ENCODE data around the gene CTDSP2. TPM values are rescaled to one million over a fixed set of nuclear protein-coding genes. Genes with fewer than 3 reads are reported as not detected.
A peak's percentile ranks its signal among the peaks of the same experiment; 100 is the strongest.

Gene CTDSP2
- total and polyA plus RNA-seq, 7 donors = 13.9 to 91.8 (median 71.3) TPM

GRCh38 chr12:57866308-57867019, 19.9 kb upstream of the CTDSP2 start:
- Histone ChIP-seq H3K9me3 (no peaks in the 10 kb centered on the region), H3K4me3 (no peak overlapping the region), H3K4me1 (peaks cover 35% of the 10 kb centered on the region), H3K36me3 (ENCODE audit: insufficient read depth in 1 of 2, low read depth in 1 of 2) (no peaks in the 10 kb centered on the region), H3K27ac (peak overlapping the region; percentile 97), H3K27me3 (ENCODE audit: insufficient read depth in 3 of 3, low read length in 2 of 3) (no peaks in the 10 kb centered on the region)
- WGBS, 3 donors = 54 to 70% (median 64%) methylated on average over 3 of the region's 3 CpGs
- DNase-seq (no peak), ATAC-seq (no peak)
- intact Hi-C loops (cut with DNase I) = no loop called here
- TF ChIP-seq CTCF (IDR thresholded peaks at IDR 0.05) = no peak

GRCh38 chr12:57865084-57865751, 18.7 kb upstream of the CTDSP2 start:
- DNase-seq (peak; percentile 86 to 91), ATAC-seq (peak; percentile 85 to 89 (median 88))
- TF ChIP-seq CTCF (IDR thresholded peaks at IDR 0.05) = no peak
- 0 to 1% (median 1%) methylated on average over 42 to 63 of the region's 63 CpGs for WGBS, 3 donors
- peak overlapping the region; percentile 97 for H3K27ac ChIP-seq
- peaks cover 32% of the 10 kb centered on the region for H3K4me1 ChIP-seq
- H3K27me3 ChIP-seq (ENCODE audit: insufficient read depth in 3 of 3, low read length in 2 of 3) = no peaks in the 10 kb centered on the region
- intact Hi-C loops (cut with DNase I) = no loop called here
- peak overlapping the region; percentile 75 for H3K4me3 ChIP-seq
- H3K9me3 ChIP-seq = no peaks in the 10 kb centered on the region
- H3K36me3 ChIP-seq (ENCODE audit: insufficient read depth in 1 of 2, low read depth in 1 of 2) = no peaks in the 10 kb centered on the region

- ATAC-seq (no peak), DNase-seq (peak in 1 of 2 donors; percentile 35)
- no peaks in the 10 kb centered on the region for H3K36me3 ChIP-seq (ENCODE audit: insufficient read depth in 1 of 2, low read depth in 1 of 2)
- peak overlapping the region; percentile 75 for H3K4me3 ChIP-seq
- peak overlapping the region; percentile 97 for H3K27ac ChIP-seq
- H3K9me3 ChIP-seq = no peaks in the 10 kb centered on the region
- H3K4me1 ChIP-seq = peaks cover 25% of the 10 kb centered on the region
- no peaks in the 10 kb centered on the region for H3K27me3 ChIP-seq (ENCODE audit: insufficient read depth in 3 of 3, low read length in 2 of 3)
- WGBS, 3 donors = 18 to 26% (median 19%) methylated on average over 8 of the region's 8 CpGs
- intact Hi-C loops (cut with DNase I) = no loop called here
- TF ChIP-seq CTCF (IDR thresholded peaks at IDR 0.05) = no peak
Measured at GRCh38 chr12:57864442-57865083, 18.0 kb upstream of the CTDSP2 start.

DNA sequence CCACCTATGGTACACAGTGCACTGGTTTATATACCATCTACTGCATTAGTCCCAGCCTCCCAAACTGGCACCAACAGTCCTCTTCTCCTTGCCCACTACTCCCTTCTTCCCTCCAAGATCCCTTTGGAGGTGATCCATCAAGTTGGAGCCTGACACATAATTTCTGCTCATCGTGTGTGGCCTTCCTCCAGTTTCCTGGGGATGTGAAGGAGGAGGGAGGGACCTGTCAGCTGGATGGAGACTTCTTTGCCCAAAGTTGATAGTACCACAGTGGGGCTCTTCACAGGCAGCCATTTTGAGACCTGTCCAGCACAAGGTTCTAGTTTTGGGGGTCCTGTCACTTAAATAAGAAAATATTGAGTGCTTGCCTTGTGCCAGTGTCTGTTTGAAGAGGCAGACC, 17.1 kb upstream of the CTDSP2 start:
- no peak for TF ChIP-seq CTCF (IDR thresholded peaks at IDR 0.05)
- intact Hi-C loops (cut with DNase I) = no loop called here
- Histone ChIP-seq H3K4me3 (no peak overlapping the region), H3K9me3 (no peaks in the 10 kb centered on the region), H3K36me3 (ENCODE audit: insufficient read depth in 1 of 2, low read depth in 1 of 2) (no peaks in the 10 kb centered on the region), H3K27ac (peak overlapping the region; percentile 97), H3K4me1 (peaks cover 16% of the 10 kb centered on the region), H3K27me3 (ENCODE audit: insufficient read depth in 3 of 3, low read length in 2 of 3) (no peaks in the 10 kb centered on the region)
- ATAC-seq (no peak), DNase-seq (no peak)
- 33 to 82% (median 38%) methylated on average over 1 of the region's 1 CpG for WGBS, 3 donors

Measured in psoas muscle (tissue), 8 donors.